Right renal cortex interstitium (tissue), 3 donors: ENCODE measurements around the gene CLNK. TPM values are rescaled to one million over a fixed set of nuclear protein-coding genes. Genes with fewer than 3 reads are reported as not detected.
"Not testable (repeated sequence)": the region's sequence is repeated elsewhere in the genome, so short reads cannot be mapped to it uniquely, and the experiment has no call there.

Experiments
- DNase-seq, 3 donors: peaks; one replicate each; pipeline ENCODE4 v3.0.0-alpha.2; 2013; ENCODE audit warnings: low read depth in 3 of 3, low spot score in 2 of 3
- polyA plus RNA-seq, 3 donors: library from polyadenylated mRNA; unstranded; fragments of 120-200 nt; gene quantifications; one replicate each; pipeline ENCODE4 v1.2.1, GENCODE V29; 2013; ENCODE audit not compliant: insufficient read length in 3 of 3

CLNK gene
- polyA plus RNA-seq, 3 donors, result 0.44 to 1.1 (median 1.1) TPM

DNA sequence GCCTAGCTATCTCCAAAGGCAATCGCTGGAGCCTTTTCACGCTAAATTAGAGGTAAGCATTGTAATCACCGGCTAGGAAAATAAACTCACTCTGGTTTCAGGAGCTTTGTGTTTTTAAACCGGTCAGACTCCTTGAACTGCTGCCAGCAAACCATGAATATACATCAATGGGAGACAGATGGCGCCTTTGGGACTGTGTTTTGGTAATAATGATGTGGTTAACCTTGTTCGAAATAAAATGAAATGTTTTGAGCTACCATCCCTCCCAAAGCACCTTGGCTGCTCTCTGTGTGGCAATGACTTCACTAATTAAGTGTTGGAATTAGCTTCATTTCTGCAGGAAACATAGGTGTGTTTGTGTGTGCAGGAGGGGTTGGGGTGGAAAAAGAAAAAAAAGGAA lies 65.3 kb downstream of the CLNK start:
- peak; percentile 43 to 52 (median 48) for DNase-seq

DNA sequence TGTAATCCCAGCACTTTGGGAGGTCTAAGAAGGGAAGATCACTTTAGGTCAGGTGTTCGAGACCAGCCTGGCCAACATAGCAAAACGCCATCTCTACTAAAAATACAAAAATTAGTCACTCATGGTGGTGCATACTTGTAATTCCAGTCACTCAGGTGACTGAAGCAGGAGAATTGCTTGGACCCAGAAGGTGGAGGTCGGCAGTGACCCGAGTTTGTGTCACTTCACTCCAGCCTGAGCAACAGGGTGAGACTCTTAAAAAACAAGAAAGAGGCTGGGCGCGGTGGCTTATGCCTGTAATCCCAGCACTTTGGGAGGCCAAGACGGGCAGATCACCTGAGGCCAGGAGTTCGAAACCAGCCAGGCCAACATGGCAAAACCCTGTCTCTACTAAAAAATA lies 69.6 kb downstream of the CLNK start:
- not testable (repeated sequence) for DNase-seq

DNA sequence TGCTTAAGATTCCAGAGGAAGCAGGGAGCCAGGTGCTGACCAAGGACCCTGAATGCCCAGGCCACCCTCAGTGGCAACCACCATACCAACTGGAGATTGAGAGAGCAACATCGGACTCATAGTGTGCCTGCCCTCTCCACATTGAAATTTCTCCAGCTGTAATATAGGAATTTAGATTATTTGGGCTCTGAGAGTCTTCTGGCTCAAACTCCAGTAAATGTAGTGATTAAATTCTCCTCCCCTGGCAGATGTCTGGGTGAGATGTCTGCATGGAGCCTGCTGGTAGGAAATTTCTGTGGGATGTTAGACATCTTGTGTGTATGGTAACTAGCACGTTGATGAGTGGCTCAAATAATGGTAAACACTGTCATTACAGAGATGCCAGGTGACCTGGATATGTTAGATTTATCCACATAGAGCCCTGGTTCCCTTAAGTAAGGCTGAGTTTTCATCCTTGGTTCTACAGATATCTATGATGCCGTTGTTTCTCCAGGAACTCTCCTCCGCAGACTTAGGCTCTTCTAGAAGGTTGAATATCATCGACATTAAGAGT lies 70.6 kb downstream of the CLNK start:
- no peak for DNase-seq

DNA sequence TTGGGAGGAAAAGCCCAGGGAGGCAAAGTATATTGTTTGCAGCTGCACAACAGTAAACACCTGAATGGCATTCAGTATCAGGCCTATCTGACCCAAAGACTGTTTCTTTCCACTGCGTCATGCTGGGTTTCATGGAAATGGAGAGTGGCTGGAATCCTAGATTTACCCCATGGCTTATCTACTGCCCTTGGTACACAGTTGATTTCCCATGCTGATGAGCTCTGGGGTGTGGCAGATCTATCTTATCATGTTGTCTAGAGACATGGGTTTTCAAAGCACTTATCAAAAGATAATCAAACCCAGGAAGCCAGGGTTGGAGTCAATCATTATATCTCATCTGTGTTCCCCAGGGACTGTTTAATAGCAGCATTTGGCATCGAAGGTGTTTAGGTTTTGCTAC lies 72.1 kb downstream of the CLNK start:
- DNase-seq, result no peak

DNA sequence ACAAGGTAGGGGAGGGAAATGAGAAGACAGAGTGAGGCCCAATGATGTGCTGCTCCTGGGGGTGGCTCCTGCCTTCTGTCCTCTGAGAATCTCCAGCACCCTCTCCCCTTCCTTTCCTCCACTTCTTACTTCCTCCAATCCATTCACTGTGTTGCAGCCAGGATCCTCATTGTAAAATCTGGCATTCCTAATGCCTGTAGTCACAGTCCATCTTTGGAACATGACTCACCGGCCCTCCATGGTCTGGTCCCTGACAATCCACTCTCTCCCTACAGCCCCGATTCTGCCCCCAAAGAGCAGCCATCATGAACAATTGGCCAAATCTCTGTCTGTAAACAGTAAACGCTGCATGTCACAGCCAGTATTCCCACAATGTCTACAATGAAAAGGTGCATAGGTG lies 72.9 kb downstream of the CLNK start:
- DNase-seq, result no peak

DNA sequence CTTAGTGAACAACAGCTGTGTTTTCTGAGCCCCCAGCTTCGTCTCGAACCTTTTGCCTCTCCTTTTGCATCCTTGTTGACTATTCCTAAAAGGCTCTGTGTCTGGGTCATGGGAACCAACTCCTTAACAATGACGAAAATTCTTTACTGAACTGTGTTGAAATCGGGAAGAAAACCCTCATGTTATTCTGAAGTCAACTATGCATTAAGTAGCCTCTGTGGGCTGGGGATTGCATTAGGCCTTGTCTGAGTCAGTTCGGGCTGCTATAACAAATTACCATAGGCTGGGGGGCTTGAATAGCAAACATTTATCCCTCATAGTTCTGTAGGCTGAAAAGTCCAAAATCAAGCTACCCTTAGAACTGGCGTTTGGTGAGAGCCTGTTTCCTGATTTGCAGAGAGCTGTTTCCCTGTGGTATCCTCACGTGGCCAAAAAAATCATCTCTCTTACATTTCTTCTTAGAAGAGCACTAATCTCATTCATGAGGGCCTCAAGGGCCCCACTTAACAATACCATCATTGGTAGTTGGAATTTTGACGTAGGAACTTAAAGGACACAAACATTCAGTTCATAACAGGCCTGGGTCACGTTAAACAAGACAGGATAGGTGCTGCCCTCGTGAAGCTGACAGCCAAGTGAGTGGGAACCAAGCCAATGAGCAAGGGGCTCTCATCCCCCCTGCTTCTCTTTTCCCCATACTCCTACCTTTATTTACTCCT lies 75.9 kb downstream of the CLNK start:
- DNase-seq, result no peak

DNA sequence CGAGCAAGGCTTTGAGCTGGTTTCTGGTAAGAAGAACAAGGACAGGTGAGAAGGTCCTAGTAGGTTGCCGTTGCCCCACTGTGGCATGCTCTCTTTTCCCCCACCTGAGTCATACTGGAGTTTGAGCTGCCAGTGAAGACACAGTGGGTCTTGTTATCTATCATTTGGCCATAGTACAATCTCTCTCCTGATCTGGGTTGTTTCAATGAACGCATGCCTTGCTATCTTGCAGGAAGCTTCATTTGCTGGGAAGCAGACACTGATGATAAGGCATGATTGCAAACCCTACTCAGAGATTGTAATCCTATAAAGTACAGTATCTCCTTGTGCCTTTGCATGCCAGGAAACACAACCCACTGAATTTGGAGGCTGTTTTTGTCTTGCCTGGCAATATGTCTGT lies 77.4 kb downstream of the CLNK start:
- no peak for DNase-seq

DNA sequence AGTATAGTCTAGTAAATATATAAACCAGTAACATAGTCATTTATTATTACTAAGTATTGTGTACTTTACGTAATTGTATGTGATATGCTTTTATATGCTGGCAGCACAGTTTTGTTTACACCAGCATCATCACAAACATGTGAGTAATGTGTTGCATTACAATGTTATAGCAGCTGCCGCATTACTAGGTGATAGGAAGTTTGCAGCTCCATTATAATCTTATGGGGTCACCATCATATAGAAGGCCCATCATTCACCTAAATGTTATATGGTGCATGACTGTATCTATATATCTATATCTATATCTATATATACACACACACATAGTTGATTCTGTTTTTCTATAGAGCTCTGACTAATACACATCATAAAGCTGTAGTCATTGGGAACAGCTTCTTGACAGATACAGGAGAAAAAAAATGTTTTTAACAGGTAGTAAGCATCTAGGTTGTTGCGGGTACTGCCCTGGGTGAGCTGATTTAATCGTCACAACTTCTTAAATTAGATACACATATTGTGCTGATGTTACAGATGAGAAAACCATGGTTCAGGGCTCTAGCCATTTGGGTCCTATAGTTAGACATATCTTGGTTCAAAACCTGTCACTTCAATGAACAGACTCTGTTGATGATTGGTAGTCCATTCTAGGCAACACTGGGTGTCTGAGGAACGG lies 77.9 kb downstream of the CLNK start:
- no peak for DNase-seq

DNA sequence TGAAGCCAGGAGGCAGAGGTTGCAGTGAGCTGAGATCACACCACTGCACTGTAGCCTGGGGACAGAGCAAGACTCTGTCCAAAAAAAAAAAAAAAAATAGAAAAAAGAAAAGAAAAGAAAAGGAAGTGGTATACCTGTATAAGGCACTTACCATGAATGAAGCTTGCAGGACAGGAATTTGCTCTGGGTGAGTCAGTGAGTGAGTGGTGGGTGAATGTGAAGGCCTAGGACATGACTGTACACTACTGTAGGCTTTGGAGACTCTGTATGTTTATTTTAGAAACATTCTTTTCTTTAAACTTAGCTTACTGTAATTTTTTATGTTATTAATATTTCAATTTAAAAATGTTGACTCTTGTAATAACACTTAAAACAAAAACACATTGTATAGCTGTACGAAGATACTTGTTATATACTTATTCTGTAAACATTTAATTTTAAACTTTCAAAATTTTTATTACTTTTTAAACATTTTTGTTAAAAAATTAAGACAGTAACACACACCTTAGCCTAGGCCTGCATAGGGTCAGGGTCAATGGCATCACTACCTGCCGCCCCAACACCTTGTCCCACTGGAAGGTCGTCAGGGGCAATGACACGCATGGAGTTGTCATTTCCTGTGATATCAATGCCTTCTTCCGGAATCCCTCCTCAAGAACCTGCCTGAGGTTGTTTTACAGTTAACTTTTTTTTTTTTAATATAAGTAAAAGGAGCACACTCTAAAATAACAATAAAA lies 78.7 kb downstream of the CLNK start:
- no peak for DNase-seq

DNA sequence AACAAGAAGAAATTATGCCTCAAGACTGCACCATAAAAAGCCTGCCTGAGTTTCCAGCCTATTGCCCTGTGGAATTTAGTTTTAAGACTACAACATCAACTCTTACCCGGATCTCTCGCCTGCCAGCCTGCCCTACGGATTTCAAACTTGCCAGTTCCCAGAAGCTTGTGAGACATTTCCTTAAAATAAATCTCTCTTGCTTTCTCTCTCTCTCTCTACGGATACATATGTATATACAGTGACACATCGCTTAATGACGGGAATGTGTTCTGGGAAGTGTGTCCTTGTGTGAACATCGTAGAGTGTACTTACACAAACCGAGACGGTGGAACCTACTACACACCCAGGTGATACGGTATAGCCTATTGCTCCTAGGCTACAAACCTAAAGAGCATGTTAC lies 79.5 kb downstream of the CLNK start:
- no peak for DNase-seq

DNA sequence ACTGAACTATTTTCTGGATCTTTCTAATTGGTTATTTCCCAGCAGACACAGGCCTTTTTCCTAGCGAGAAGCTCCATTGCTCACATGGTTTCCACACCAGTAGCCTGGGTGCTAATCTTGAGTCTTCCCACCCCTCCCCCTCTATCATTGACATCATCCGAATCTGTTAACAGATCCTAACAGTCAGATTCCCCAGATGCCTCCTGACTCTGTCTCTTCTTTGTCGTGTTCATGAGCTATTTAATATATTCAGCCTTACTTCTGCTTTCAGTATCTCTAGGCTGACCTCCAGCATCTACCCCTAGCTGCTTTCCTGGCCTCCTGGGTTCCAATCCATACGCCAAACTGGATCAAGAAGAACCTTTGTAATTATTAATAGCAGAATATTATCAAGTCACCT lies 85.0 kb downstream of the CLNK start:
- no peak for DNase-seq

DNA sequence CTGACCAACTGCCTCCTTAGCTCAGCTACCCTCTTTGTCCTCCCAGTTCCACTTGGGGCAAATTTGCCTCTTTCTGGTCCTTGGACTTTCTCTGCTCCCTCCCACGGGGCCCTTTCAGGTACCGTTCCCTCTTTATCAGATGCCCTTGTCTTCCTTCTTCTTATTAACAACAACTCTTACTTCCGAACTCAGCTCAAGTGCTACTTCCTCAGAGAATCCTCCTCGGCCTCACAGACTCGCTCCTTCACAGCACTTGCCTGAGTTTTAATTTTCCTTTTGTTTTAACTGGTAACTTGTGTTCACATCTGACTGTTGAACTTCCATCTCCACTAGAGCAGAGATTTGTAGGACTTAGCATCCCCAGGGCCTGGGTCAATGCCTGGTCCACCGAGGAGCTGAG lies 85.7 kb downstream of the CLNK start:
- DNase-seq, result no peak

DNA sequence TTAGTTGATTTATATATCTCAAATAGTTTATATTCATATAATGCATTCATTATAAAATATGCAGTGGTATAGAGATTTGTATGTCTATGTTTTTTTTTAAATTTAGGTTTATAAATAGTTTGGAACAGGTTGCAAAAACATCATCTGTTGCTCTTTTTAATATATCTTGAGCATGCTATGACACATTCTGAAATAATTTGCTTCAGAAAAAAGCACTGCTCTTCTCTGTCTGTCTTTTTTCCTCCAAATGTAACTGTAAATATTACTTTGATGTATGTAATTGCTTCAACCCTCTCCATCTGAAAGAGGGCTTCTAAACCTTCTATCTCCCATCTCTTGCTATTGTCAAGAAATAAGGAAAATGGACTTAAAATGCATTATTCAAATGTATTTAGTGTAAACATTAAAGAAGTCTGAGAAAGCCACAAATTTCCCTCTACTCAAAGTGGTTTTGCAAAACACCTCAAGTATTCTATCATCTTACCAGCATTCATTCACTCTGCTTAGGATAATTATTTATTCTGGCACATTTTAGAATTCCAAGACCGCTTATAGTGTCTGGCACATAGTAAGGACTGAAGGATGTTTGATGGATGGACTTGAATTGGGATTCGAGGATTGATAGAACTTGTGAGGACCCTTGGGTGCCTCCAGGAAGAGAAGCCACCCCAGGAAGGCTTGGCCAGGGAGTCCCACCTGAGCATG lies 87.8 kb downstream of the CLNK start:
- no peak for DNase-seq

DNA sequence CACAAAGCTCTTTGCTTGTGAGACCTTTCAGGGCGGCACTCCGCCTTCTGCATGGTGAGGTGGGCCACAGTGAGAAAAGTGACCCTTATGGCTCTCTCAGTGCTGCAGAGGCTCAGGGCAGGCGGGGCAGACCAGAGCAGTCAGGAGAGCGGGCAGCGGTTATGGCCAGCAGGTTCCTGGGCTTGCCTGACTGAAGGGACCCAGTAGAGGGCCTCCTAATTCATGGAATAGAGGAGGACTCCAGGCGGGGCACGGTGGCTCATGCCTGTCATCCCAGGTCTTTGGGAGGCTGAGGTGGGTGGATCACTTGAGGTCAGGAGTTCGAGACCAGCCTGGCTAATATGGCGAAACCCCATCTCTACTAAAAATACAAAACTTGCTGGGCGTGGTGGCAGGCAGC lies 91.4 kb downstream of the CLNK start:
- no peak for DNase-seq

DNA sequence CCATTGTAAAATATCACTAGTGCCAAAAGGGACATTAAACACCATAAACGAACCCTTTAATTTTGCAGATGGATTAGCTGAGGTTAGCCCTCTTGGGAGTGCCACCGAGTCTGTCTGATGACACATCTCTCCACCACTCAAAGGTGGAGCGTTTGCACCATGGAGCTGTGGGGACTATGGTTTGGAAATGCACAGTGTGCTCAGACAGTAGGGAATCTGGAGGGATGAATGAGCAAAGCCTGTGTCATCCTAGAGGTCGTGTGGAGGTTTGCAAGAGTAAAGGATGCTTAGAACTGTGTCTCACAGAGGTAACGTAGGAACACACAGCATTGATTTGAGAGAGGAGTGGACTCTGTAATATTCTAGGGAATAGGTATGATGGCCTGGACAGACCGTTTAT lies 93.7 kb downstream of the CLNK start:
- no peak for DNase-seq

DNA sequence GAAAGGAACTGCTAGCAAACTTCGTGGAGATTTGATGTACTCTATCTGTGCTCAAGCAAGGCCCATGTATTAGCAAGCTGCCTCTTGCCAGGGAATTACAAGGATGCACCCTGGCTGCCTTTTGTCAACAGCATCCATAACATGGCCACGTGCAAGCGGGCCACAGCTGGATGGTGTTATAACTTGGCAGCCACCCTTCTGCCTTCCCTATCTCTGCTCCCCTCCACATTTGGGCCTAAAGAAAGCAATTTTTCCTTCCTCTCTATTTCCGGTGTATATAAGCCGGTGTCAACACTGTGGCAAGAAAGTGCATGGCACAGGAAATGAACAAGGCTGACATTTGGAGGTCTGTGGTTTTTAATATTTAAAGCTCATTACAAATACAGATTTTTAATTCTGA lies 94.8 kb downstream of the CLNK start:
- no peak for DNase-seq

DNA sequence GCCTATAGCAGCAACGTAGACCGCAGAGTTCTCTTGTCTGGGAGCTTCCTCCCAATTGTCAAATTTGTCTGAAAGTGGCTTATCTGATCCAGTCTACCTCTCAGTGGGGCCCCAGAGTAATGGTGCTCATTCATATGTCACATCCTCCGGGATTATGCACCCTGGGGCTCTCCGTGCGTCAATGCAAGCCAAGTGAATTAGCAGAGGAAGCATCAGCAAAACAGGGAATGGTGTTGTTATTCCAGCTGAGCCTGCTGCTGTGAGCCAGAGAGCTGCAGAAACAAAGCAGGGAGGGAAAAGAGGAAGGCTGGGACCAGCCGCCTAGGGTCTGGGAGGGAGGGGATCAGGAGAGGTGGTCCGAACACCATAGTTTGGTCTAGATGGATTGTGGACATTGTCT lies 95.2 kb downstream of the CLNK start:
- DNase-seq, result no peak

DNA sequence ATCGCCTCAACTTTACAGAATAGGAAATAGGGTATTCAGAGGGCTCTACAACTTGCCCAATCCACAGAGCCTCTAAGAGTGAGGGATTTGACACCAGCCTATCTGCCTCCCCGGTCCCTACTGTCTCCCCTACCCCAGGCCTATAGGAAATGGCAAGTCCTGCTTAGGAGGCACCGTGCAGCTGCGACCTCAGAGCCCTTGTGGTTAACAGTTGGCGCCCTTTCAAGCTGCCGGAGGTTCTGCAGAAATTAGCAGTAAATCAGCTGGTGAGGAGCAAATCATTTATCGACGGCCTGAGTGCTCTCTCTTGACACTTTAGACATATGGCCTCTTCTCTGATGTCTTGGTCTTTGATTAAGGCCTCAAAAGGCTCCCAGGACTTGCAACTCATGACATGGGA lies 96.9 kb downstream of the CLNK start:
- no peak for DNase-seq

DNA sequence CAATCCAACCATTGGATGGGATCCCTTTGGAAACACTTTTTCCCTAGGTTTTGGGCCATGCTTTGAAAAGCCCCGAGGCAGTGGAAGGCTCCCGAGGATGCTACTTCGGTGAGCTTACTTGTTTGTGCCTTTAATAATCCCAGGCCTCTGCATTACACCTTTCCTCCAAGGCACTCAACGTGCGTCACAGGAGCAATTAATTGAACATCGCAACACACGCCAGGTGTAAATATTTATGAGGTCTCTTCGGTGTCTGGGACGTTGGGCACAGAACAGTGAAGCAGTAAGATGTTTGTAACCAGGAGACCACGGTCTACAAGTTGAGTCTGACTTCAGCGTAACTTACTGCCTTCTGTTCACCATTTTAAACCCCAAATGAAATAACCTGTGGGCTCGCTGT lies 97.3 kb downstream of the CLNK start:
- no peak for DNase-seq

DNA sequence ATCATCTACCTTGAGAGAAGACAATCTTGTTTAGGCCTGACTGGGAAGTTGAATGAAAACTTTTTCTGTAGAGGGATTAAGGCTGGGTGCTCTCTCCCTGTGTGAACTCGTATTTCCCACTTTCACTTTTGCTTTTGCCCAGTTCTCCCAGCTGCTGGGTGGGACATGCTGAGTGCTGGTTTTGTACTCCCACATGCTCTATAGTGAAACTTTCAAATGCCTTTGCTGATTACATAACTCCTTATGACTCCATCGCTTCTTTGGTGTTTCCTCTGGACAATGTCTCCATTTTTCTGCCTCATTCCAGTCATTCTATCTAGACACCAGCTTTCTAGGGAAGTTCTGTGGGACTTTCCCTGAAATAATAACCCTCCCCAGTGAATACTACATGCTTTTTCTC lies 100.5 kb downstream of the CLNK start:
- DNase-seq, result no peak

DNA sequence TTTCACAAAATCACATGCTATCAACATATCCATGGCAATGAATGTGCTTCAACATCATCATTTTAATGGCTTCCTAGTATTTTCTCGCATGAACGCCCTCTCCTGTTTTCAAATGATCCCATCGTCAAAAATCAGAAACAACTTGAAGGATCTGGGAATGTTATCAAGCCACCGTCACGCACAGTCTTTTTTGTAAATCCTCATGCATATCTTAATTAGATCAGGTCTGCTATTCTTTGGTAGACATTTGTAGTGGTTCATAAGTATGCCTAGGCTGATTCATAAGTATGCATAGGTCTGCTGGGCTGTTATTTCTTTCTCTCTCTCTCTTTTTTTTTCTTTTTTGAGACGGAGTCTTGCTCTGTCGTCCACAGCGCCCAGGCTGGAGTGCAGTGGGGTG lies 101.6 kb downstream of the CLNK start:
- no peak for DNase-seq
